Trophoblast cell (in vitro differentiated cells and primary cell): ENCODE results near the gene KCNJ6.

Source experiments
- DNase-seq, 2 donors: peaks; one replicate each; pipeline ENCODE4 v3.0.0-alpha.2; 2016
- H2AFZ ChIP-seq: 2 replicates; pipeline ENCODE4 v1.6.1; 2013; ENCODE audit warnings: low read length, moderate library complexity, mild to moderate bottlenecking; ENCODE audit not compliant: insufficient read depth, poor library complexity
- H2AK5ac ChIP-seq: 2 replicates; pipeline ENCODE4 v1.6.1; 2013; ENCODE audit warnings: mild to moderate bottlenecking, low read length
- H2BK120ac ChIP-seq: 2 replicates; pipeline ENCODE4 v1.6.1; 2013; ENCODE audit warnings: low read length, mild to moderate bottlenecking, moderate library complexity; ENCODE audit not compliant: insufficient read depth, poor library complexity
- H2BK12ac ChIP-seq: 2 replicates; pipeline ENCODE4 v1.6.1; 2013; ENCODE audit warnings: mild to moderate bottlenecking, low read length, moderate library complexity
- H2BK5ac ChIP-seq: 2 replicates; pipeline ENCODE4 v1.6.1; 2013; ENCODE audit warnings: low read length, low read depth, moderate library complexity, mild to moderate bottlenecking; ENCODE audit not compliant: poor library complexity
- H3K14ac ChIP-seq: 2 replicates; pipeline ENCODE4 v1.6.1; 2013; ENCODE audit warnings: mild to moderate bottlenecking, low read length
- H3K18ac ChIP-seq: 2 replicates; pipeline ENCODE4 v1.6.1; 2013; ENCODE audit warnings: mild to moderate bottlenecking, low read length
- H3K23ac ChIP-seq: 2 replicates; pipeline ENCODE4 v1.6.1; 2013; ENCODE audit warnings: low read length
- H3K27ac ChIP-seq: 2 replicates; pipeline ENCODE4 v1.5.1; 2013; ENCODE audit warnings: low read depth, mild to moderate bottlenecking, inconsistent platforms, low read length, moderate library complexity
- H3K27me3 ChIP-seq: 2 replicates; pipeline ENCODE4 v1.6.1; 2013; ENCODE audit warnings: inconsistent platforms, mild to moderate bottlenecking, low read length, moderate library complexity; ENCODE audit not compliant: insufficient read depth
- H3K36me3 ChIP-seq, 2 experiments: 1 replicate in 1 of 2; 2 replicates in 1 of 2; pipeline ENCODE4 v1.6.1; 2013; ENCODE audit warnings: low read length in 2 of 2, mild to moderate bottlenecking in 2 of 2, moderate library complexity in 1 of 2; ENCODE audit not compliant: insufficient read depth in 2 of 2, control insufficient read depth in 1 of 2
- H3K4ac ChIP-seq: 2 replicates; pipeline ENCODE4 v1.6.1; 2013; ENCODE audit warnings: low read depth, mild to moderate bottlenecking, low read length, moderate library complexity
- H3K4me1 ChIP-seq, 2 experiments: 1 replicate in 1 of 2; 2 replicates in 1 of 2; pipeline ENCODE4 v1.6.1; 2013; ENCODE audit warnings: low read length in 2 of 2, mild to moderate bottlenecking in 2 of 2, moderate library complexity in 1 of 2; ENCODE audit not compliant: insufficient read depth in 2 of 2, control insufficient read depth in 1 of 2
- H3K4me2 ChIP-seq: 2 replicates; pipeline ENCODE4 v1.6.1; 2013; ENCODE audit warnings: inconsistent platforms, mild to moderate bottlenecking, low read length, moderate library complexity
- H3K4me3 ChIP-seq: 2 replicates; pipeline ENCODE4 v1.5.1; 2013; ENCODE audit warnings: mild to moderate bottlenecking, low read depth, low read length, inconsistent platforms
- H3K79me1 ChIP-seq: one replicate; pipeline ENCODE4 v1.6.1; 2013; ENCODE audit warnings: low read length
- H3K79me2 ChIP-seq: 2 replicates; pipeline ENCODE4 v1.6.1; 2013; ENCODE audit warnings: low read length, mild to moderate bottlenecking; ENCODE audit not compliant: control insufficient read depth, insufficient read depth, poor library complexity
- H3K9ac ChIP-seq: 2 replicates; pipeline ENCODE4 v1.6.1; 2013; ENCODE audit warnings: mild to moderate bottlenecking, low read length
- H3K9me3 ChIP-seq: 2 replicates; pipeline ENCODE4 v1.6.1; 2013; ENCODE audit warnings: low read depth, mild to moderate bottlenecking, control low read depth, inconsistent platforms, low read length; ENCODE audit not compliant: insufficient read depth
- H4K12ac ChIP-seq: 2 replicates; pipeline ENCODE4 v1.6.1; 2013; ENCODE audit warnings: low read depth, mild to moderate bottlenecking, low read length, moderate library complexity
- H4K8ac ChIP-seq: 2 replicates; pipeline ENCODE4 v1.6.1; 2013; ENCODE audit warnings: low read depth, mild to moderate bottlenecking, low read length, moderate library complexity
- H4K91ac ChIP-seq: one replicate; pipeline ENCODE4 v1.6.1; 2013; ENCODE audit warnings: low read depth, mild to moderate bottlenecking, low read length, moderate library complexity
- WGBS: extraction: QIAGEN DNeasy Blood & Tissue Kit; methylation state at CpG from one replicate; pipeline ENCODE4 v1.1.7; 2013; ENCODE audit warnings: missing lambda C conversion rate; ENCODE audit not compliant: insufficient read length, insufficient coverage; ENCODE audit errors: extremely low coverage; 5-methylcytosine and 5-hydroxymethylcytosine counted together

The KCNJ6 gene

DNA sequence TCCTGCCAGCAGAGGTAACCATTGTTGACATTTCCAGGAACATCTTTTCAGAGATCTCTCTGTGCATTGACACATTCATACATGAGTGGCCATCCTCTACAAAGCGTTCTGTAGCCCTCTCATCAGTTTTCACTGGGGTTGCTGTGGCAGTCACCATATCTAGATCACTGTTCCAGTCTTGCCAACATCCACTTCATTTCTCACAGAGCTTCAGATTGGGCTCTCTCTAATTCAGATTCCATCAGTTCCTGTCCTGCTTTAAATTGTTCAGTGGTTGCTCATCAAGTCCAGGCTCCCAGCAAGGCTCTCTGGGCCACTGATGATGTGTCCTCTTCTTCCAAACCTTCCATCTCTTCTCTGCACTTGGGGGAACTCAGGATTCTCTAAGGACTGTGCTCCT is 173.7 kb downstream of the KCNJ6 start:
- Histone ChIP-seq H3K23ac (no peak overlapping the region), H4K91ac (no peak overlapping the region), H4K12ac (no peak overlapping the region), H3K27ac (no peak overlapping the region), H3K18ac (no peak overlapping the region), H3K36me3 (no peaks in the 10 kb centered on the region), H3K4me3 (no peak overlapping the region), H3K4me1 (no peaks in the 10 kb centered on the region), H3K14ac (no peak overlapping the region), H4K8ac (no peak overlapping the region), H2BK12ac (no peak overlapping the region), H3K4ac (no peak overlapping the region), H3K79me1 (no peaks in the 10 kb centered on the region), H3K4me2 (no peak overlapping the region), H2AFZ (no peak overlapping the region), H3K79me2 (no peaks in the 10 kb centered on the region), H2AK5ac (no peak overlapping the region), H3K9me3 (no peaks in the 10 kb centered on the region), H2BK120ac (no peak overlapping the region), H3K27me3 (no peaks in the 10 kb centered on the region), H2BK5ac (no peak overlapping the region), H3K9ac (no peak overlapping the region)
- peak in 1 of 2 donors; percentile 57 for DNase-seq
- no CpG with 5 or more reads among the region's 1 CpG for WGBS

- no peak for DNase-seq
- Histone ChIP-seq H3K4me3 (no peak overlapping the region), H3K9ac (no peak overlapping the region), H2BK5ac (no peak overlapping the region), H3K9me3 (no peaks in the 10 kb centered on the region), H2BK12ac (no peak overlapping the region), H2AK5ac (no peak overlapping the region), H3K36me3 (no peaks in the 10 kb centered on the region), H3K4ac (no peak overlapping the region), H3K23ac (no peak overlapping the region), H3K4me1 (no peaks in the 10 kb centered on the region), H2BK120ac (no peak overlapping the region), H4K12ac (no peak overlapping the region), H3K4me2 (no peak overlapping the region), H3K79me1 (no peaks in the 10 kb centered on the region), H3K27me3 (no peaks in the 10 kb centered on the region), H3K27ac (no peak overlapping the region), H3K79me2 (no peaks in the 10 kb centered on the region), H4K8ac (no peak overlapping the region), H2AFZ (no peak overlapping the region), H4K91ac (no peak overlapping the region), H3K14ac (no peak overlapping the region), H3K18ac (no peak overlapping the region)
Measured at GRCh38 chr21:37742115-37742514, 174.1 kb downstream of the KCNJ6 start.

DNA sequence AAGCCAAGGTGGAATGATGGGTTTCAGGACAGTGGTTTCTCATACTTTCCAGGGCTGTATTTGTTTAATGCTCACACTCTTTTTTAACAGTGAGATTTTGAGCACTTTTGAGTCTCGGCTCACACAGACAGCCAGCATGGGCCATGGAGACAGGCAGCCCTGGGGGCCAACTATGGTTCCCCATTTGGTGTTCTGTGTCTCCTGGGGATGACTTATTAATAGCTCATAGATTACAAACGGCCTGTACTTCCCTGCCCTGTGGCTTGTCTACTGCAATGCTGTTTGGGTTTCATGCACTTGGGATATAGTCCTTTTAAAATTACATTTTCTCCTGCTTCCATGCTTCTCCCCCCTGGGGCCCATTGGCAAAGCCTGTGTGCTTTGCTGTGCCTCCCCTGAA is 178.3 kb downstream of the KCNJ6 start:
- peaks cover 2% of the 10 kb centered on the region for H3K9me3 ChIP-seq
- no peaks in the 10 kb centered on the region for H3K79me1 ChIP-seq
- no peak overlapping the region for H2BK5ac ChIP-seq
- H2AK5ac ChIP-seq, result no peak overlapping the region
- no peak overlapping the region for H3K27ac ChIP-seq
- no peaks in the 10 kb centered on the region for H3K4me1 ChIP-seq
- H3K9ac ChIP-seq, result no peak overlapping the region
- H3K4me2 ChIP-seq, result no peak overlapping the region
- H3K14ac ChIP-seq, result no peak overlapping the region
- H3K4ac ChIP-seq, result no peak overlapping the region
- H2BK120ac ChIP-seq, result no peak overlapping the region
- no peak overlapping the region for H4K8ac ChIP-seq
- no peak overlapping the region for H4K91ac ChIP-seq
- no peak overlapping the region for H3K18ac ChIP-seq
- no peaks in the 10 kb centered on the region for H3K36me3 ChIP-seq
- no peaks in the 10 kb centered on the region for H3K27me3 ChIP-seq
- H4K12ac ChIP-seq, result no peak overlapping the region
- H2BK12ac ChIP-seq, result no peak overlapping the region
- WGBS, result no CpG with 5 or more reads among the region's 2 CpGs
- DNase-seq, result no peak
- no peak overlapping the region for H3K23ac ChIP-seq
- no peak overlapping the region for H3K4me3 ChIP-seq
- no peaks in the 10 kb centered on the region for H3K79me2 ChIP-seq
- H2AFZ ChIP-seq, result no peak overlapping the region

DNA sequence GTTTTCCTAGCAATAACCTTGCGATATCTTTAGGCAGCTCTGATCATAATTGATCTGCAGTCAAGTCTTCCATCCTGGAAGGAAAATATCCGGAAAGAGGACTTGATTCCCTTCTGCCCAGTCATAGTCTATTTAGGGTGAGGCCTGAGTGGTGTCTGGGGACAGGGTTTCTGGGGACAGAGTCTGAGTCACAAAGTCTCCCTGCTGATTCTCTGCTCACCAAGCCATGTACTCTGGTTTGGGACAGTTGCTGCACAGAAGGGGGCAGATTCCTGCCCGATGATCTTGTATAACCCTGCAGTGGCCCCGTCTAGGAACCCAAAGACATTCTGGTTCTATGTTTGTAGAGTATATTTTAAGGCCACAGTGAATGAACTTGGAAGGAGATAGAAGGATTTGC is 178.8 kb downstream of the KCNJ6 start:
- Histone ChIP-seq H4K12ac (no peak overlapping the region), H2AK5ac (no peak overlapping the region), H3K79me1 (no peaks in the 10 kb centered on the region), H3K14ac (no peak overlapping the region), H4K91ac (no peak overlapping the region), H3K36me3 (no peaks in the 10 kb centered on the region), H3K9me3 (peaks cover 2% of the 10 kb centered on the region), H4K8ac (no peak overlapping the region), H2BK120ac (no peak overlapping the region), H2AFZ (no peak overlapping the region), H3K9ac (no peak overlapping the region), H3K18ac (no peak overlapping the region), H3K4me1 (no peaks in the 10 kb centered on the region), H2BK12ac (no peak overlapping the region), H3K4me3 (no peak overlapping the region), H3K4me2 (no peak overlapping the region), H3K23ac (no peak overlapping the region), H3K27me3 (no peaks in the 10 kb centered on the region), H3K4ac (no peak overlapping the region), H3K79me2 (no peaks in the 10 kb centered on the region), H3K27ac (no peak overlapping the region), H2BK5ac (no peak overlapping the region)
- whole genome bisulfite sequencing, result no CpG with 5 or more reads among the region's 4 CpGs
- no peak for DNase-seq
